H1 (cell line): Measurements from ENCODE around the gene KBTBD12. TPM values are rescaled to one million over a fixed set of nuclear protein-coding genes. Genes with fewer than 3 reads are reported as not detected.

Experiments used
- CTCF ChIA-PET: fragments of 300-600 bp; sonication (Branson Sonifier 250); formaldehyde crosslinking; loops from one replicate; lab custom pipeline; 2021; ENCODE audit not compliant: partially characterized antibody; lab: Charles Lee
- POLR2A ChIA-PET: fragments of 300-600 bp; sonication (Branson Sonifier 250); formaldehyde crosslinking; loops from one replicate; lab custom pipeline; 2021; ENCODE audit warnings: inconsistent platforms; ENCODE audit not compliant: partially characterized antibody; lab: Charles Lee
- DNase-seq, 2 experiments: peaks; one replicate each; pipeline versions ENCODE4 v3.0.0 to v3.0.0-alpha.2; 2010 to 2022; ENCODE audit warnings: low spot score in 2 of 2, low read depth in 1 of 2, mixed read lengths in 1 of 2
- FAIRE-seq: peaks from 2 replicates; lab custom pipeline; 2011; peaks lifted over from hg19 to GRCh38; lab: Jason Lieb, UNC
- H2AFZ ChIP-seq: 2 replicates; pipeline ENCODE4 v1.8.1; 2012; ENCODE audit warnings: low read length, inconsistent platforms
- H2AK5ac ChIP-seq: 2 replicates; pipeline ENCODE4 v1.6.1; 2013; ENCODE audit warnings: low read depth, low read length
- H2BK120ac ChIP-seq: replicated peaks from 2 replicates; pipeline ENCODE3; 2013; ENCODE audit warnings: low read depth, low read length, inconsistent platforms
- H2BK12ac ChIP-seq: 2 replicates; pipeline ENCODE4 v1.6.1; 2013; ENCODE audit warnings: low read depth, low read length
- H2BK15ac ChIP-seq: 2 replicates; pipeline ENCODE4 v1.6.1; 2013; ENCODE audit warnings: low read length
- H2BK20ac ChIP-seq: 2 replicates; pipeline ENCODE4 v1.6.1; 2013; ENCODE audit warnings: low read length
- H2BK5ac ChIP-seq: 2 replicates; pipeline ENCODE4 v1.6.1; 2013; ENCODE audit warnings: low read depth, low read length
- H3K14ac ChIP-seq: 2 replicates; pipeline ENCODE4 v1.6.1; 2013; ENCODE audit warnings: inconsistent platforms; ENCODE audit not compliant: insufficient read length
- H3K18ac ChIP-seq: 2 replicates; pipeline ENCODE4 v1.6.1; 2013; ENCODE audit warnings: low read length; ENCODE audit errors: extremely low read depth
- H3K23ac ChIP-seq: 2 replicates; pipeline ENCODE4 v1.6.1; 2013; ENCODE audit warnings: inconsistent platforms; ENCODE audit not compliant: insufficient read length
- H3K23me2 ChIP-seq: 2 replicates; pipeline ENCODE4 v1.6.1; 2013; ENCODE audit warnings: low read depth, low read length
- H3K27ac ChIP-seq: 2 replicates; pipeline ENCODE4 v1.6.1; 2011; ENCODE audit warnings: low read depth, low read length, inconsistent platforms
- H3K27me3 ChIP-seq, 4 experiments: replicated peaks in 1 of 4; 1 replicate in 1 of 4; 2 replicates in 3 of 4; pipeline versions ENCODE4 v1.6.1 to v1.8.1; 2011 to 2013; ENCODE audit warnings: low read length in 3 of 4, mild to moderate bottlenecking in 3 of 4, inconsistent platforms in 2 of 4, mixed read lengths in 2 of 4, moderate library complexity in 1 of 4; ENCODE audit not compliant: control insufficient read depth in 3 of 4, insufficient read depth in 3 of 4; ENCODE audit errors: extremely low read depth in 1 of 4
- H3K36me3 ChIP-seq, 4 experiments: 2 replicates each; pipeline versions ENCODE4 v1.6.1 to v1.8.1; 2011 to 2013; ENCODE audit warnings: mild to moderate bottlenecking in 4 of 4, low read length in 3 of 4, moderate library complexity in 2 of 4, control low read depth in 1 of 4, inconsistent platforms in 1 of 4; ENCODE audit not compliant: insufficient read depth in 4 of 4, control insufficient read depth in 2 of 4
- H3K4ac ChIP-seq: replicated peaks from 2 replicates; pipeline ENCODE3; 2013; ENCODE audit warnings: low read length, low read depth, mixed read lengths, inconsistent platforms; ENCODE audit not compliant: insufficient read length
- H3K4me1 ChIP-seq, 4 experiments: replicated peaks in 1 of 4; 1 replicate in 1 of 4; 2 replicates in 3 of 4; pipeline versions ENCODE4 v1.6.1 to v1.8.1; 2011 to 2013; ENCODE audit warnings: low read length in 3 of 4, inconsistent platforms in 2 of 4, mixed read lengths in 1 of 4; ENCODE audit not compliant: insufficient read depth in 4 of 4, control insufficient read depth in 3 of 4
- H3K4me2 ChIP-seq, 2 experiments: 2 replicates each; pipeline versions ENCODE4 v1.6.1 to v1.8.1; 2011 to 2013; ENCODE audit warnings: low read depth in 2 of 2, low read length in 2 of 2, control low read depth in 1 of 2, inconsistent platforms in 1 of 2, mild to moderate bottlenecking in 1 of 2; ENCODE audit not compliant: insufficient read depth in 1 of 2
- H3K4me3 ChIP-seq, 4 experiments: fragments of 200-600, 300-600 bp in 1 of 4; sonication (generic), shearing (Covaris generic), sonication (Bioruptor Twin) in 1 of 4; 2 replicates each; pipeline versions ENCODE4 v1.5.1 to v1.8.1; 2011 to 2016; ENCODE audit warnings: low read length in 4 of 4, low read depth in 3 of 4, control low read depth in 2 of 4, inconsistent platforms in 2 of 4, mild to moderate bottlenecking in 2 of 4, mixed read lengths in 1 of 4, moderate library complexity in 1 of 4; ENCODE audit not compliant: insufficient read depth in 2 of 4; ENCODE audit errors: extremely low read depth in 1 of 4
- H3K56ac ChIP-seq: replicated peaks from 2 replicates; pipeline ENCODE3; 2013; ENCODE audit warnings: low read depth, mild to moderate bottlenecking, mixed read lengths, low read length, inconsistent platforms; ENCODE audit not compliant: insufficient read length
- H3K79me1 ChIP-seq: 2 replicates; pipeline ENCODE4 v1.6.1; 2013; ENCODE audit warnings: low read depth, low read length, control low read depth
- H3K79me2 ChIP-seq, 2 experiments: 2 replicates each; pipeline versions ENCODE4 v1.6.1 to v1.8.1; 2012 to 2013; ENCODE audit warnings: low read length in 2 of 2, mild to moderate bottlenecking in 2 of 2, inconsistent platforms in 1 of 2; ENCODE audit not compliant: insufficient read depth in 2 of 2, control insufficient read depth in 1 of 2
- H3K9ac ChIP-seq, 4 experiments: replicated peaks in 1 of 4; 1 replicate in 1 of 4; 2 replicates in 3 of 4; pipeline versions ENCODE4 v1.6.1 to v1.8.1; 2011 to 2013; ENCODE audit warnings: low read depth in 3 of 4, low read length in 3 of 4, control low read depth in 2 of 4, mild to moderate bottlenecking in 2 of 4, moderate library complexity in 2 of 4, inconsistent platforms in 1 of 4; ENCODE audit errors: extremely low read depth in 1 of 4
- H3K9me3 ChIP-seq, 2 experiments: 2 replicates each; pipeline versions ENCODE4 v1.6.1 to v1.8.1; 2012 to 2013; ENCODE audit warnings: mild to moderate bottlenecking in 2 of 2, moderate library complexity in 2 of 2, control low read depth in 1 of 2, inconsistent platforms in 1 of 2, low read depth in 1 of 2, low read length in 1 of 2, mixed read lengths in 1 of 2; ENCODE audit not compliant: insufficient read depth in 2 of 2
- H4K20me1 ChIP-seq, 2 experiments: replicated peaks in 1 of 2; 2 replicates each; pipeline versions ENCODE3 to v1.8.1; 2011 to 2013; ENCODE audit warnings: inconsistent platforms in 2 of 2, low read length in 2 of 2, mild to moderate bottlenecking in 1 of 2; ENCODE audit not compliant: insufficient read depth in 2 of 2, control insufficient read depth in 1 of 2
- H4K5ac ChIP-seq: 2 replicates; pipeline ENCODE4 v1.6.1; 2013; ENCODE audit warnings: low read length, low read depth, mixed read lengths, inconsistent platforms; ENCODE audit not compliant: insufficient read length
- H4K8ac ChIP-seq: 2 replicates; pipeline ENCODE4 v1.8.0; 2013; ENCODE audit warnings: mild to moderate bottlenecking, moderate library complexity, low read length, inconsistent platforms; ENCODE audit not compliant: insufficient read depth; ENCODE audit errors: extremely low read depth
- H4K91ac ChIP-seq: replicated peaks from 2 replicates; pipeline ENCODE3; 2013; ENCODE audit warnings: low read length, mixed read lengths, inconsistent platforms; ENCODE audit not compliant: insufficient read length
- CTCF ChIP-seq, 3 experiments: IDR thresholded peaks; 1 replicate in 2 of 3; 2 replicates in 1 of 3; pipeline versions ENCODE4 v1.5.1 to v1.6.1; 2011; ENCODE audit warnings: low read length in 3 of 3, mild to moderate bottlenecking in 3 of 3, inconsistent platforms in 2 of 3, low read depth in 1 of 3, moderate library complexity in 1 of 3; ENCODE audit not compliant: insufficient read depth in 1 of 3; ENCODE audit errors: control extremely low read depth in 1 of 3
- PHF8 ChIP-seq: fragments of 200-600 bp; sonication (generic); conservative IDR thresholded peaks from 2 replicates; pipeline ENCODE4 v1.7.1; 2012; ENCODE audit warnings: low read depth, mild to moderate bottlenecking, inconsistent platforms, low read length, moderate library complexity
- WGBS, 2 experiments: shearing (Covaris generic) in 1 of 2; methylation state at CpG; one replicate each; pipeline versions ENCODE4 v1.1.6 to v1.1.7; 2013 to 2015; ENCODE audit warnings: low lambda C conversion rate in 2 of 2, mixed read lengths in 2 of 2, inconsistent platforms in 1 of 2, low coverage in 1 of 2, missing lambda C conversion rate in 1 of 2; ENCODE audit not compliant: insufficient replicate concordance in 2 of 2, insufficient coverage in 1 of 2, insufficient read length in 1 of 2; ENCODE audit errors: extremely low coverage in 1 of 2, missing lambda C conversion rate in 1 of 2; 5-methylcytosine and 5-hydroxymethylcytosine counted together
- polyA plus RNA-seq, 7 experiments: library from polyadenylated mRNA; depleted of rRNA in 3 of 7; stranded (reverse) in 5 of 7; unstranded in 2 of 7; fragments of >200 nt in 5 of 7; fragments of 200-250 nt in 2 of 7; gene quantifications; 1 replicate in 5 of 7; 2 replicates in 1 of 7; 4 replicates in 1 of 7; pipeline versions ENCODE4 v1.2.1 to v1.2.3, GENCODE V29; 2011 to 2013; ENCODE audit warnings: missing spikeins in 2 of 7, mixed read lengths in 2 of 7
- total RNA-seq: library from RNA; stranded (reverse); fragmentation: NEBNext Ultra II Directional; extraction: Animal tissue kit (Norgen Biotek cat#: 25700); gene quantifications from 2 replicates; pipeline ENCODE4 v1.2.1, GENCODE V29; 2021

Gene KBTBD12
- total and polyA plus RNA-seq, 2 of the 8 experiments (the other 6 are each of a cell fraction or from before 2014, with no cell fraction given): 0.33 to 0.63 TPM

DNA sequence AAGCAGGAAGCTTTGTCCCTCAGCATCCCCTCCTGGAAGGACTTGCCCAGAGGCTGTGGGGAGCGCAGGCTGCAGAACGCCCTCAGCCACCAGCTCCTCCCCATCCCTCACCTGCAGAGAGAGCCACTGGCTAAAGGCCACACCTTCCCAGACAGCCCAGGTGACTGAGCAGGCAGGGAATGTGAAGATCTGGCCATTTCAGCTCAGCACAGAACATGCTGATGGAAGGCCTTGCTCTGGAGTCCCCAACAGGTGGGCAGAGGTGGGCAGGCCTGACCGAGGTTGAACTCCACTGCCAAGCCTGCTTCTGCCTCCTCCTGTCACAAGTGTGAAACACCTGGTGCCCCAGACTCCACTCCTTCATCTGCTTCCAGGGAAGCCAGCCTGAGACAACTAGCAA is 86.5 kb downstream of the KBTBD12 start:
- 0 out of 2 replicates have a peak overlapping the region, but pooled peaks have one; percentile 50 for H2BK20ac ChIP-seq
- 72% methylated on average over 3 of the region's 3 CpGs; no CpG with 5 or more reads in 1 of the 2 experiments for WGBS, 2 experiments
- TF ChIP-seq CTCF (IDR thresholded peaks at IDR 0.05; ENCODE audit: control extremely low read depth in 1 of 3, insufficient read depth in 1 of 3, low read depth in 1 of 3, low read length in 3 of 3) (peak in 2 of 3 experiments; percentile 17 to 28; a peak in 2 of 4 replicates), PHF8 (no peak)
- H2BK12ac ChIP-seq: peak overlapping the region; percentile 10; the same call in 1 of the 2 replicates
- peaks cover 0 to 2% of the 10 kb centered on the region in 2 experiments; a peak in 1 of 4 replicates for H3K9me3 ChIP-seq
- no peaks in the 10 kb centered on the region for H4K20me1 ChIP-seq
- no peak overlapping the region for H2BK120ac ChIP-seq
- H3K27me3 ChIP-seq: no peaks in the 10 kb centered on the region
- no peak overlapping the region for H3K9ac ChIP-seq
- H3K23ac ChIP-seq: no peak overlapping the region
- no peak overlapping the region for H2AK5ac ChIP-seq
- no peaks in the 10 kb centered on the region for H3K36me3 ChIP-seq
- no peak overlapping the region for H4K91ac ChIP-seq
- 0 out of 2 replicates have a peak overlapping the region, but pooled peaks have one; percentile 40 for H2AFZ ChIP-seq
- H3K27ac ChIP-seq: no peak overlapping the region
- DNase-seq (peak in 1 of 2 experiments; percentile 50), FAIRE-seq (no peak)
- no peak overlapping the region for H3K56ac ChIP-seq
- H3K18ac ChIP-seq: no peak overlapping the region; the same call in 1 of the 2 replicates
- no peaks in the 10 kb centered on the region for H3K79me1 ChIP-seq
- no peak overlapping the region for H3K4ac ChIP-seq
- ChIA-PET CTCF (interaction anchor here (0.6 to 0.9 kb wide), 2 partner anchors 45 to 148 kb away, joined by 3 to 4 read pairs; no protein-coding TSS in a partner anchor), POLR2A (no interaction called here)
- no peak overlapping the region for H3K14ac ChIP-seq
- H3K4me1 ChIP-seq: peaks cover 0 to 17% (median 1%) of the 10 kb centered on the region in 4 experiments; a peak in 6 of 7 replicates
- no peak overlapping the region for H3K4me2 ChIP-seq
- no peak overlapping the region for H4K5ac ChIP-seq
- H3K4me3 ChIP-seq: no peak overlapping the region
- H3K79me2 ChIP-seq: no peaks in the 10 kb centered on the region
- no peak overlapping the region for H2BK5ac ChIP-seq
- no peak overlapping the region for H2BK15ac ChIP-seq
- no peaks in the 10 kb centered on the region; the same call in 1 of the 2 replicates for H3K23me2 ChIP-seq
- peak overlapping the region; percentile 73; the same call in 1 of the 2 replicates for H4K8ac ChIP-seq
